Keratinocyte (primary cell): Measurements from ENCODE around the gene RHOBTB1. TPM values are rescaled to one million over a fixed set of nuclear protein-coding genes. Genes with fewer than 3 reads are reported as not detected.
"Not testable (repeated sequence)": the region's sequence is repeated elsewhere in the genome, so short reads cannot be mapped to it uniquely, and the experiment has no call there.

Experiments used
- DNase-seq: peaks from one replicate; pipeline ENCODE4 v3.0.0-alpha.2; 2011; ENCODE audit warnings: low read depth, missing footprints, low spot score
- FAIRE-seq: peaks from 2 replicates; lab custom pipeline; 2011; peaks lifted over from hg19 to GRCh38; lab: Jason Lieb, UNC
- H2AFZ ChIP-seq: 2 replicates; pipeline ENCODE4 v1.6.0; 2012; ENCODE audit warnings: low read length, control low read depth, inconsistent platforms; ENCODE audit not compliant: control insufficient read depth
- H3K27ac ChIP-seq: 2 replicates; pipeline ENCODE4 v1.5.1; 2011; ENCODE audit warnings: low read length; ENCODE audit not compliant: control insufficient read depth, insufficient read depth
- H3K27me3 ChIP-seq: 3 replicates; pipeline ENCODE4 v1.6.0; 2011; ENCODE audit warnings: low read length; ENCODE audit not compliant: control insufficient read depth, insufficient read depth; ENCODE audit errors: extremely low read depth
- H3K36me3 ChIP-seq, 2 experiments: 2 replicates in 1 of 2; 3 replicates in 1 of 2; pipeline ENCODE4 v1.5.1; 2011; ENCODE audit warnings: low read length in 2 of 2, mild to moderate bottlenecking in 1 of 2; ENCODE audit not compliant: control insufficient read depth in 2 of 2, insufficient read depth in 2 of 2; ENCODE audit errors: extremely low read depth in 1 of 2
- H3K4me1 ChIP-seq: 3 replicates; pipeline ENCODE4 v1.5.1; 2011; ENCODE audit warnings: low read length; ENCODE audit not compliant: control insufficient read depth, insufficient read depth; ENCODE audit errors: extremely low read depth
- H3K4me2 ChIP-seq: 3 replicates; pipeline ENCODE4 v1.6.0; 2011; ENCODE audit warnings: low read depth, low read length; ENCODE audit not compliant: control insufficient read depth, insufficient read depth; ENCODE audit errors: extremely low read depth
- H3K4me3 ChIP-seq, 3 experiments: fragments of 200-600 bp in 1 of 3; sonication (generic) in 1 of 3; 2 replicates in 2 of 3; 3 replicates in 1 of 3; pipeline ENCODE4 v1.5.1; 2011 to 2016; ENCODE audit warnings: low read length in 3 of 3, mild to moderate bottlenecking in 3 of 3, control low read depth in 2 of 3, inconsistent platforms in 1 of 3, low read depth in 1 of 3, mixed read lengths in 1 of 3, mixed run types in 1 of 3, moderate library complexity in 1 of 3; ENCODE audit not compliant: control insufficient read depth in 2 of 3, insufficient read depth in 2 of 3; ENCODE audit errors: extremely low read depth in 1 of 3
- H3K79me2 ChIP-seq: 2 replicates; pipeline ENCODE4 v1.6.0; 2012; ENCODE audit warnings: low read length; ENCODE audit not compliant: control insufficient read depth, insufficient read depth
- H3K9ac ChIP-seq: 3 replicates; pipeline ENCODE4 v1.6.0; 2011; ENCODE audit warnings: low read length; ENCODE audit not compliant: control insufficient read depth, insufficient read depth; ENCODE audit errors: extremely low read depth
- H3K9me1 ChIP-seq: 3 replicates; pipeline ENCODE4 v1.6.0; 2011; ENCODE audit warnings: low read length; ENCODE audit not compliant: control insufficient read depth, insufficient read depth; ENCODE audit errors: extremely low read depth
- H3K9me3 ChIP-seq: 2 replicates; pipeline ENCODE4 v1.5.1; 2012; ENCODE audit warnings: low read depth, low read length; ENCODE audit not compliant: control insufficient read depth
- H4K20me1 ChIP-seq: 3 replicates; pipeline ENCODE4 v1.6.0; 2011; ENCODE audit warnings: low read length; ENCODE audit not compliant: control insufficient read depth, insufficient read depth; ENCODE audit errors: extremely low read depth
- EZH2 ChIP-seq: IDR thresholded peaks from one replicate; pipeline ENCODE4 v1.6.1; 2012; ENCODE audit warnings: inconsistent platforms, mild to moderate bottlenecking, low read length, moderate library complexity
- dilution Hi-C: fragments of 300-500 bp; cut with MboI; formaldehyde crosslinking; loops from one replicate; pipeline ENCODE4 v1.7.0; 2020; ENCODE audit warnings: low sequenced_read_pairs; ENCODE audit not compliant: extremely low pct_ligation_motif_present
- polyA plus RNA-seq, 5 experiments: library from polyadenylated mRNA; depleted of rRNA in 3 of 5; stranded (reverse) in 3 of 5; stranded (forward) in 1 of 5; unstranded in 1 of 5; fragments of >200 nt; gene quantifications; 1 replicate in 1 of 5; 2 replicates in 3 of 5; 3 replicates in 1 of 5; pipeline versions ENCODE4 v1.2.1 to v1.2.3, GENCODE V29; 2011 to 2012; ENCODE audit warnings: missing spikeins in 2 of 5, low read depth in 1 of 5, low replicate concordance in 1 of 5
- TF ChIP-seq, protein P1 (sequence below), 3 experiments: IDR thresholded peaks in 1 of 3; conservative IDR thresholded peaks in 1 of 3; optimal IDR thresholded peaks in 1 of 3; 2 replicates in 2 of 3; 3 replicates in 1 of 3; pipeline versions ENCODE3 to v1.5.1; 2011; ENCODE audit warnings: low read length in 3 of 3, mild to moderate bottlenecking in 3 of 3, moderate library complexity in 2 of 3, control low read depth in 1 of 3, inconsistent platforms in 1 of 3; ENCODE audit not compliant: insufficient read depth in 2 of 3; ENCODE audit errors: extremely low read depth in 1 of 3

The RHOBTB1 gene
- polyA plus RNA-seq, 1 donor (not counting 4 experiments of a cell fraction or from before 2014, with no cell fraction given) = 4.6 TPM

DNA sequence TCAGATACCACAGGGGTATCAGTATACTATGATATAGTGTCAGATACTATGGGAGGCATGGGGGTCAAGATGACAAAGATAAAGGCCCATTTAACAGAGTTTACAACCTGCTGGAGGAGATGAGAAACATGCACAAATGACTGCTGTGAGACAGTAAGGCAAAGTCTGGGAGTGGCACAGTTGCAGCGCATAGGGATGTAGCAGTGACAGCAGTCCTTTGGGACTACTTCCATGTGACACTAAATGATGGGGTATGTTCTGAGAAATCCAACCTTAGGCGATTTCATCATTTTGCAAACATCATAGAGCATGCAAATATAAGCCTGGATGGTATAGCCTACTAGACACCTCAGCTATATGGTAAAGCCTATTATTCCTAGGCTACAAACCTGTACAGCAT lies 108.9 kb downstream of the RHOBTB1 start:
- Histone ChIP-seq H3K9ac (no peak overlapping the region), H3K4me2 (no peak overlapping the region), H3K9me3 (no peaks in the 10 kb centered on the region), H4K20me1 (no peaks in the 10 kb centered on the region), H3K9me1 (no peaks in the 10 kb centered on the region), H3K4me3 (no peak overlapping the region), H3K27ac (no peak overlapping the region), H3K79me2 (no peaks in the 10 kb centered on the region), H3K4me1 (no peaks in the 10 kb centered on the region), H3K27me3 (no peaks in the 10 kb centered on the region), H2AFZ (no peak overlapping the region), H3K36me3 (no peaks in the 10 kb centered on the region)
- dilution Hi-C loops = no loop called here
- TF ChIP-seq, protein P1, sequence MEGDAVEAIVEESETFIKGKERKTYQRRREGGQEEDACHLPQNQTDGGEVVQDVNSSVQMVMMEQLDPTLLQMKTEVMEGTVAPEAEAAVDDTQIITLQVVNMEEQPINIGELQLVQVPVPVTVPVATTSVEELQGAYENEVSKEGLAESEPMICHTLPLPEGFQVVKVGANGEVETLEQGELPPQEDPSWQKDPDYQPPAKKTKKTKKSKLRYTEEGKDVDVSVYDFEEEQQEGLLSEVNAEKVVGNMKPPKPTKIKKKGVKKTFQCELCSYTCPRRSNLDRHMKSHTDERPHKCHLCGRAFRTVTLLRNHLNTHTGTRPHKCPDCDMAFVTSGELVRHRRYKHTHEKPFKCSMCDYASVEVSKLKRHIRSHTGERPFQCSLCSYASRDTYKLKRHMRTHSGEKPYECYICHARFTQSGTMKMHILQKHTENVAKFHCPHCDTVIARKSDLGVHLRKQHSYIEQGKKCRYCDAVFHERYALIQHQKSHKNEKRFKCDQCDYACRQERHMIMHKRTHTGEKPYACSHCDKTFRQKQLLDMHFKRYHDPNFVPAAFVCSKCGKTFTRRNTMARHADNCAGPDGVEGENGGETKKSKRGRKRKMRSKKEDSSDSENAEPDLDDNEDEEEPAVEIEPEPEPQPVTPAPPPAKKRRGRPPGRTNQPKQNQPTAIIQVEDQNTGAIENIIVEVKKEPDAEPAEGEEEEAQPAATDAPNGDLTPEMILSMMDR (optimal IDR thresholded peaks at IDR 0.05 in 1 of 3, IDR thresholded peaks at IDR 0.05 in 1 of 3, conservative IDR thresholded peaks at IDR 0.05 in 1 of 3; ENCODE audit: extremely low read depth in 1 of 3, insufficient read depth in 2 of 3, low read length in 3 of 3) = no peak
- no peak for TF ChIP-seq EZH2
- no peak for DNase-seq
- FAIRE-seq = no peak

DNA sequence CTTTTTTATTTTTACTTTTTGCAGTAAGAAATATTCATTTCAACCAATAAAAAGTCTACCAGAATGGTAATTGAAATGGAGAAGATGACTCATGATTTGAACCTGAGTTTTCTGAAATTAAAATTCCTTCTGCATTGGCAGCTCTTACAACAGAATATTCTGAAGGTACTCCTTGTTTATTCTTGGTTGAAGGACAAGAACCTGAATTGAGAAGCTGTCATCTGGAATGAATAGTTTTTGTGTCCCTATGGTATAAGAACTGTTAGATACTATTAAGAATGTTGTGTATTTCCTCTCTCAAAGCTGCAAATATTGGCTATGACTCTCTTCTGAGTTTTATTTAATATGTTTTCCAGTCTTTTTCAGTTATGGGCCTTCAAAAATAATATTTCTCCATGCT lies 109.6 kb downstream of the RHOBTB1 start:
- Histone ChIP-seq H3K36me3 (no peaks in the 10 kb centered on the region), H2AFZ (no peak overlapping the region), H4K20me1 (no peaks in the 10 kb centered on the region), H3K4me3 (no peak overlapping the region), H3K27me3 (no peaks in the 10 kb centered on the region), H3K9me3 (no peaks in the 10 kb centered on the region), H3K9me1 (no peaks in the 10 kb centered on the region), H3K79me2 (no peaks in the 10 kb centered on the region), H3K4me1 (no peaks in the 10 kb centered on the region), H3K4me2 (no peak overlapping the region), H3K27ac (no peak overlapping the region), H3K9ac (no peak overlapping the region)
- TF ChIP-seq EZH2 = no peak
- TF ChIP-seq, protein P1 (optimal IDR thresholded peaks at IDR 0.05 in 1 of 3, IDR thresholded peaks at IDR 0.05 in 1 of 3, conservative IDR thresholded peaks at IDR 0.05 in 1 of 3; ENCODE audit: extremely low read depth in 1 of 3, insufficient read depth in 2 of 3, low read length in 3 of 3) = no peak
- FAIRE-seq (no peak), DNase-seq (no peak)
- dilution Hi-C loops = no loop called here

DNA sequence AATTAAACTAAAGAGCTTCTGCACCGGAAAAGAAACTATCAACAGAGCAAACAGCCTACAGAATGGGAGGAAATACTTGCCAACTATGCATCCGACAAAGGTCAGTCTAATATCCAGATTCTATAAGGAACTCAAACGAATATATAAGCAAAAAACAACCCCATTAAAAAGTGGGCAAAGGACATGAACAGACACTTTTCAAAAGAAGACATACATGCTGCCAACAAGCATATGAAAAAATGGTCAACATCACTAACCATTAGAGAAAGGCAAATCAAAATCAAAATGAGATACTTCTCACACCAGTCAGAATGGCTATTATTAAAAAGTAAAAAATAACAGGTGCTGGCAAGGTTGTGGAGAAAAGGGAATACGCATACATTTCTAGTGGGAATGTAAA lies 111.8 kb downstream of the RHOBTB1 start:
- H3K27me3 ChIP-seq, H3K9me3 ChIP-seq, H3K4me2 ChIP-seq, H3K36me3 ChIP-seq, H3K4me3 ChIP-seq, H3K4me1 ChIP-seq, FAIRE-seq, H2AFZ ChIP-seq, H3K9ac ChIP-seq, H3K27ac ChIP-seq, H3K9me1 ChIP-seq, dilution Hi-C loops, H3K79me2 ChIP-seq, DNase-seq, H4K20me1 ChIP-seq: not testable (repeated sequence)
